ENCODE data around the gene INTS13. TPM values are rescaled to one million over a fixed set of nuclear protein-coding genes. Genes with fewer than 3 reads are reported as not detected.

Gene INTS13, protein sequence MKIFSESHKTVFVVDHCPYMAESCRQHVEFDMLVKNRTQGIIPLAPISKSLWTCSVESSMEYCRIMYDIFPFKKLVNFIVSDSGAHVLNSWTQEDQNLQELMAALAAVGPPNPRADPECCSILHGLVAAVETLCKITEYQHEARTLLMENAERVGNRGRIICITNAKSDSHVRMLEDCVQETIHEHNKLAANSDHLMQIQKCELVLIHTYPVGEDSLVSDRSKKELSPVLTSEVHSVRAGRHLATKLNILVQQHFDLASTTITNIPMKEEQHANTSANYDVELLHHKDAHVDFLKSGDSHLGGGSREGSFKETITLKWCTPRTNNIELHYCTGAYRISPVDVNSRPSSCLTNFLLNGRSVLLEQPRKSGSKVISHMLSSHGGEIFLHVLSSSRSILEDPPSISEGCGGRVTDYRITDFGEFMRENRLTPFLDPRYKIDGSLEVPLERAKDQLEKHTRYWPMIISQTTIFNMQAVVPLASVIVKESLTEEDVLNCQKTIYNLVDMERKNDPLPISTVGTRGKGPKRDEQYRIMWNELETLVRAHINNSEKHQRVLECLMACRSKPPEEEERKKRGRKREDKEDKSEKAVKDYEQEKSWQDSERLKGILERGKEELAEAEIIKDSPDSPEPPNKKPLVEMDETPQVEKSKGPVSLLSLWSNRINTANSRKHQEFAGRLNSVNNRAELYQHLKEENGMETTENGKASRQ
- 10 to 100 TPM; 27.8 to 37.0 (median 33.2) TPM for polyA plus RNA-seq (ENCODE audit: insufficient read length in 4 of 4)

- peak; percentile 97 to 100 (median 98) for DNase-seq (ENCODE audit: low read depth in 4 of 4, low spot score in 2 of 4)
Measured at GRCh38 chr12:26937863-26938700, at the start of gene INTS13, which contains the start of gene FGFR1OP2. TSS of gene INTS13 (minus strand) at chr12:26937981. CDS start at chr12:26936803, 1,178 bp downstream. TSS of gene FGFR1OP2 (plus strand) at chr12:26938470. CDS start at chr12:26954159, 15,689 bp downstream.

- no peak for DNase-seq (ENCODE audit: low read depth in 4 of 4, low spot score in 2 of 4)
Measured at GRCh38 chr12:26982866-26983265, 45.1 kb upstream of the INTS13 start.

- DNase-seq (ENCODE audit: low read depth in 4 of 4, low spot score in 2 of 4) = no peak
Measured at GRCh38 chr12:26979733-26980132, 42.0 kb upstream of the INTS13 start.

GRCh38 chr12:26978801-26979200 lies 41.0 kb upstream of the INTS13 start:
- DNase-seq (ENCODE audit: low read depth in 4 of 4, low spot score in 2 of 4) = no peak

DNA sequence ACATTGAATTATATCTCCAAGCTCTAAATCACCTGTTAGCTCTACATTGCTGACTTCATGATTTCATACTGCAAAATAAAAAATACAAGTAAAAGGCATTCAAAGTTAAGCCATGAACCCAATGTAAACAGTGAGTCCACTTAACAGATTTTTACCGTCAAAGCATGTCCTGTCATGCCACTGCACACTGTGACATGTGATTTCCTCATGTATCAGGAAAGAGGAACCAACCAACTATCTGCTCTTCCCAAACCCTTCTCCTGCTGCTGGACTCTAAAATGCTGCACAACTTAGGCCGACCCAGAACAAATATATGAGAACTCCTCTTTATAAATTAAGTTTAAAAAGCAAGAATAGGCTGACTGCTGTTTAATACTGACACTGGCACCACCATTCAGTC lies 38.9 kb upstream of the INTS13 start:
- DNase-seq (ENCODE audit: low read depth in 4 of 4, low spot score in 2 of 4) = no peak

DNA sequence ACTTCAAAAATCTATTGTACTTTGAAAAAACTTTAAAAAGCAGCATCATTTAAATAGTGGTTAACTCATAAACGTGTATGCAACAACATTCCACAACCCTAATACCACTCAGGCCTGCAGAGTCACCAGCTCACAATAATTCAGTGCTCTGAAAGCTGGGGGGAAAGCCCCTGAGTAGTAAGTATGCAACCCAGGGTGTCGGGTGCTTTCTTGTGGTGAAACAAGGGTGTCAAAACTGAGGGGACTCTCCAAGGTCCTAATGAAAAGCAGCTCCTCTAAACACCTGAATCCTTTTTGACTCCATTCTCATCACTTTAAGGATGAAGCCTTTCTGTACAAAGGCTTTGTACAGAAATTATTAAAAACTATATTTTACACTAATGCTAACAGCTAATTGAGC lies 34.2 kb upstream of the INTS13 start:
- no peak for DNase-seq (ENCODE audit: low read depth in 4 of 4, low spot score in 2 of 4)

DNA sequence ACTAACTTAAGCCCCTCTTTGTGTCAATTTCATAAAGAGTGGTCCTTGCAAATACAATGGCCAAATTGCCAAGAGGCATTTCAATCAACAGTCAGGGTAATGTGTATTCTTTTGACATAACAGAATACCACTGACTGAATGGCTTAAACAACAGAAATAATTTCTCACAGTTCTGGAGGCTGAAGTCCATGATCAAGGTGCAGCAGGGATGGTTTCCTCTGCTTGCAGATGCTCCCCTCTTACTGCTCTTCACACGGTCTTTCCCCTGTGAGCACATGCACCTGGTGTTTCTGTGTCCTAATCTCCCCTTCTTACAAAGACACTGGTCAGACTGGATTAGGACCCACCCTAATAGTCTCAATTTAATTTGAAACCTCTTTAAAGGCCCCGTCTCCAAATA lies 32.4 kb upstream of the INTS13 start:
- no peak for DNase-seq (ENCODE audit: low read depth in 4 of 4, low spot score in 2 of 4)

DNA sequence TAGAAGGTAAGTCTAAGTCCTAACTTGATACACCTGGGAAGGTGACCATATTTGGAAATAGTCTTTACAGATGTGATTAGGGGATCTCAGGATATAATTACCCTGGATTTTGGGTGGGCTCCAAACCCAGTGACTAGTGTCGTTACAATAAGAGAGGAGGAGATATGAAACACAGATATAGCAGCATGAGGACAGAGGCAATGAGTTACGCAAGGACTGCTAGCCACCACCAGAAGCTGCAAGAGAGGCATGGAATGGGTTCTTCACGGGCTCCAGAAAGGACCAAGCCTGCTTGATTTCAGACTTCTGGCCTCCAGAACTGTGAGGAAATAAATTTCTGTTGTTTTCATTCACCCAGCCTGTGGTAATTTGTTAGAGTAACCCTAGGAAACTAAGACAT lies 29.1 kb upstream of the INTS13 start:
- DNase-seq (ENCODE audit: low read depth in 4 of 4, low spot score in 2 of 4) = no peak

- DNase-seq (ENCODE audit: low read depth in 4 of 4, low spot score in 2 of 4) = no peak
Measured at GRCh38 chr12:26963413-26963812, 25.6 kb upstream of the INTS13 start.

- no peak for DNase-seq (ENCODE audit: low read depth in 4 of 4, low spot score in 2 of 4)
Measured at GRCh38 chr12:26961803-26962202, 24.0 kb upstream of the INTS13 start.

DNA sequence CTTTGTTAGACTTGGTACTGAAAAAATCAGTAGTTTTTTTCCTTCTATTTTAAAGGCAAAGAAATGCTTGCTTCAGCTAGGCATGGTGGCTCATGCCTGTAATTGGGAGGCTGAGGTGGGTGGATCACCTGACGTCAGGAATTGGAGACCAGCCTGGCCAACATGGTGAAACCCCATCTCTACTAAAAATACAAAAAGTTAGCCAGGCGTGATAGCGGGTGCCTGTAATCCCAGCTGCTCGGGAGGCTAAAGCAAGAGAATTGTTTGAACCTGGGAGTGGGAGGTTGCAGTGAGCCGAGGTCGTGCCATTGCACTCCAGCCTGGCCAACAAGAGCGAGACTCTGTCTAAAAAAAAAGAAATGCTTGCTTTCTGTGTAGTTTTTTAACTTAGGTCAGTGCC lies 23.6 kb upstream of the INTS13 start:
- peak in 1 of 4 donors; percentile 40 for DNase-seq (ENCODE audit: low read depth in 4 of 4, low spot score in 2 of 4)

DNA sequence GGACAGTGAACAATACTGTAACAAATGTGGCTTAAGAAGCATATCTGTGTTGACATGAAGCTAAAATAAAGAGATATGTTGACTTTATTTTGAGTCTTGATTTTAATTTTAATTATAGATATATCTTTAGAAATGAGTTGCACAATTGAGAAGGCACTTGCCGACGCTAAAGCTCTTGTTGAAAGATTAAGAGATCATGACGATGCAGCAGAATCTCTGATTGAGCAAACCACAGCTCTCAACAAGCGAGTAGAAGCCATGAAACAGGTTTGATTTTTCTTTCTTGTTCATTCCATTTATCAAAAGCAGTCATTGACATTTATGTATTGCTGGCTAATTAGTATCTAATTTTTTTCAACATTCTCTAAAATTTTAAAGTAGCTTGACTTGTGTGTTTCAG lies 16.2 kb upstream of the INTS13 start:
- DNase-seq (ENCODE audit: low read depth in 4 of 4, low spot score in 2 of 4) = no peak

- DNase-seq (ENCODE audit: low read depth in 4 of 4, low spot score in 2 of 4) = no peak
Measured at GRCh38 chr12:26953447-26953846, 15.7 kb upstream of the INTS13 start.

DNA sequence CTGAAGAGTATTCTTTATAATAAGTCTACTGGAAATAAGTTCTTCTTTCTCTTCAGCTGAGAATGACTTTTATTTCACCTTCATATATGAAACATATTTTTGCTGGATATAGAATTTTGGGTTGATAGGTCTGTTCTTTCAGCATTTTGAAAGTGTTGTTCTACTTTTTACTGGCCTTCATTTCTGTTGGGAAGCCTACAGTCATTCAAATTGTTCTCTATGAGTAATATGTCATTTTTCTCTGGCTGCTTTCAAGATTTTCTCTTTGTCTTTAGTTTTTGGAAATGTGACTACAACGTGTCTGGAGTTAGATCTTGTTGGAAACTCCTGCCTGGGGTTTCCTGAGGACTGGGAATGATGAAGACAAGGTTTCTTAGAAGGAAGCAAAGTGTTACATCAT lies 10.5 kb upstream of the INTS13 start:
- no peak for DNase-seq (ENCODE audit: low read depth in 4 of 4, low spot score in 2 of 4)

GRCh38 chr12:26941215-26941594 lies 3.4 kb upstream of the INTS13 start:
- DNase-seq (ENCODE audit: low read depth in 4 of 4, low spot score in 2 of 4) = no peak

DNA sequence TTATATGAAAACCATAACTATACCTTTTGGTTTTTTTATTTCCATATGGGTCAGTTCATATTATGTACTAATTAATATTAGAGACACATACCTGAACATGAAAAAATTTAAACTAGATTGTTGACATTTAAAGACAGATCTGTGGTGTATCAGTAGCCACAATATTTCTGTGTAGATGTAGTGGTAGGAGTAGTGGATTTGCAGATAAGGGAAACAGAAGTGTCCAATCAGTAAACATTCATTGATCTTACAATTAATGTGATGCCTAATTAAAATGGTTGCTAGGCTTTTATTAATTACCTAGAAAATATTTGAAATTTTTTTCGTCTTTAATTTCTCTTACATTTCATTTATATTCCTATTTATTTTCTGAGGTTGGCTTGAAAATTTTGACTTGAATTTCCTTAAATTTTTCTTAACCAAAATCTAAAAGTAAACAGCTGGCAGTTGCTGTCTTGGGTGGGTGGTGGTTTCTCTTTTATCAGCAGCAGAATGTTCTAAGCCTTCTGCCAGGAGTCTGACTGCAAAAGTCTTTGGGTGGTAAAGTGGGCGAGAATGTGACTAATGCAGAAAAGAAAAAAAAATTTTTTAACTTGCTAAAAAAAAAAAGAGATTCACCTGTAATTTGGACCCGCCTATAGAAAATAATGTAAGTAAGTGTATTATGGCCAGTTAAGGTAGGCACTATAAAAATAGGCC lies 2.9 kb upstream of the INTS13 start:
- no peak for DNase-seq (ENCODE audit: low read depth in 4 of 4, low spot score in 2 of 4)

DNA sequence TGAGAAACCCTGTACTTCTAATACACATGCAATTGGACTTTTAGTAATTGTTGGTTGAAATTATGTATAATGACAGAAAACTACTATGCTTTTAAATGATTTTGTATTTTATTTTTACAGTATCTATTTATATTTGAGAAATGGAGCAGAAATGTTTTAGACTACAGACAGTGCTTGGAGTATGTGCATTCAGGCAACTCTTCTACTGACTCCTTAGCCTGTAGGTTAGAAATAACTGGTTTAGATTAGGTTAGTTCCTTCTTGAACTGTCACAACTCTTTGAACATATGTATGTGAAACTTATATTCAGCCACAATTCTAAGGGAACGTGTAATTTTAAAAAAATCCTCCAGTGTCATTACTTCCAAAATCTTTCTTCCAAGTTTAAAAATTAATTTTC lies 2.2 kb upstream of the INTS13 start:
- DNase-seq (ENCODE audit: low read depth in 4 of 4, low spot score in 2 of 4) = no peak

DNA sequence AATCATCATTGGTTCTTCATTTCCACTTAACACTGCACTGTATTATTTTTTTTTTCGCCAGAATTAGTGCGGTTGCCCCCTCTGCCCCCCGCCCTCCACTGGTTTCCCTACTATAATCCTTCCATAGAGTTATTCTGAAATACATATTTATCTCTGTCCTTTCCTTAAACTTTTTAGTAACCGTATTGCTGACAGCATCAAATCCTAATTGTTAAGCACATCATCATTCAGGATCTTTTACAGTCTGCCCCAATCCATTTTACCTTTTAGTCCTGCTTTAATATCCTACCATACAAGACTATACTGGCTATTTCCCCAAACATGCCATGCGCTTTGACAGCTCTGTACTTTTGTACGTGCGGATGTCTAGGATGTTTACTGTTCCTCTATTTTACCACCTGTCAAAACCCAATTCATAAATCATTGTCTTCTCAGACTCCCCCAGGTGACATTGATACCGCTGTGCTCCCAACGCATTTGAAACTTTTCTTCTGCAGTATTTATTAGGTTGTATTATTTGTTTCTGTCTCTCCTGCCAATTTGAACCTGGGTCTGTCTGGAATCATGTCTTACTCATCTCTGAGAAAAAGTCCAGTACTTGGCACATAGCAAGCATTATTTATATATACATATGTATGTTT lies 1.5 kb upstream of the INTS13 start:
- no peak for DNase-seq (ENCODE audit: low read depth in 4 of 4, low spot score in 2 of 4)

- no peak for DNase-seq (ENCODE audit: low read depth in 4 of 4, low spot score in 2 of 4)
Measured at GRCh38 chr12:26938701-26939062, 901 bp upstream of the INTS13 start.

DNA sequence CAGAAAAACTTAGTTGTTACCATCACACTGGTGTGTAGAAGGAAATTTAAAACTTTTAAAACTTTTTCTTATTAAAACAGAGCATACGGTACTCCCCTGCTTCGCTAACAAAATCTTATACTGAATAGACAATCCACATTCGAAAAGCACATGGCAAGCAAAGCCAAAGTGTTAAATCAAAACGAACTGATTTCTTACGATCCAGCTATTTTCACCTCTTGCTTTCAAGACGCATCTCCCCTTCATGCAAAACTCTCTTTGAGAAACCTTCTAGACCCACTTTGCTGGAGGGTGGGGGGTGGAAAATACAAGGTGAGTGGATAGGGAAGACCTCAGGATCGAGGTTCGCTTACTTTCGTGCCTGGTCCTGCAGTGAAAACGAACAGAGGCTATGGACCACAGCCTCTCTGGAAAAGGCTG lies 328 bp downstream of the INTS13 start:
- no peak for DNase-seq (ENCODE audit: low read depth in 4 of 4, low spot score in 2 of 4)

Data from left renal cortex interstitium (tissue), 4 donors.